Anterior cingulate cortex (tissue), 58 donors: ENCODE results near the gene ICOS.
"Not testable (repeated sequence)": the region's sequence is repeated elsewhere in the genome, so short reads cannot be mapped to it uniquely, and the experiment has no call there.

ENCODE experiments used
- DNase-seq, 58 donors: peaks; one replicate each; lab custom pipeline; 2025; lab: John Stamatoyannopoulos, UW

Gene ICOS

GRCh38 chr2:203915256-203915655, 21.3 kb upstream of the ICOS start:
- no peak for DNase-seq

- DNase-seq = no peak
These were observed 19.8 kb upstream of the ICOS start for GRCh38 chr2:203916756-203917155.

GRCh38 chr2:203918264-203918663, 18.3 kb upstream of the ICOS start:
- no peak for DNase-seq

- no peak for DNase-seq
These were observed 17.7 kb upstream of the ICOS start for GRCh38 chr2:203918839-203919238.

GRCh38 chr2:203925512-203926158, 10.9 kb upstream of the ICOS start:
- DNase-seq = no peak

- no peak for DNase-seq
These were observed 7.7 kb upstream of the ICOS start for GRCh38 chr2:203928849-203929248.

GRCh38 chr2:203931262-203931661, 5.3 kb upstream of the ICOS start:
- not testable (repeated sequence) for DNase-seq

GRCh38 chr2:203934041-203934492, 2.5 kb upstream of the ICOS start:
- no peak for DNase-seq

- DNase-seq = no peak
These were observed 1.7 kb upstream of the ICOS start for GRCh38 chr2:203934711-203935438.

- no peak for DNase-seq
These were observed 995 bp upstream of the ICOS start for GRCh38 chr2:203935568-203935967.

GRCh38 chr2:203936949-203937348, 386 bp downstream of the ICOS start:
- no peak for DNase-seq

GRCh38 chr2:203937788-203938187, 1.2 kb downstream of the ICOS start:
- no peak for DNase-seq

- no peak for DNase-seq
These were observed 3.5 kb downstream of the ICOS start for GRCh38 chr2:203940039-203940438.

GRCh38 chr2:203943493-203944382, 7.2 kb downstream of the ICOS start:
- not testable (repeated sequence) for DNase-seq

- DNase-seq = no peak
These were observed 12.2 kb downstream of the ICOS start for GRCh38 chr2:203948733-203949132.

- DNase-seq = no peak
These were observed 12.7 kb downstream of the ICOS start for GRCh38 chr2:203949228-203949627.

- DNase-seq = no peak
These were observed 14.9 kb downstream of the ICOS start for GRCh38 chr2:203951366-203951902.

GRCh38 chr2:203959265-203959664, 22.7 kb downstream of the ICOS start:
- no peak for DNase-seq

- peak in 2 of 58 donors; percentile 0 to 9 for DNase-seq
These were observed 23.1 kb downstream of the ICOS start for GRCh38 chr2:203959672-203960071.

GRCh38 chr2:203960811-203961210, 24.2 kb downstream of the ICOS start:
- DNase-seq = no peak

GRCh38 chr2:203965190-203965589, 28.6 kb downstream of the ICOS start:
- not testable (repeated sequence) for DNase-seq
